Breast epithelium (tissue), 4 donors: ENCODE results near the gene FAM163B. TPM values are rescaled to one million over a fixed set of nuclear protein-coding genes. Genes with fewer than 3 reads are reported as not detected.

Experiments
- DNase-seq, 2 donors: peaks; one replicate each; pipeline ENCODE4 v3.0.0-alpha.2; 2019; ENCODE audit warnings: low spot score in 2 of 2
- H3K27ac ChIP-seq, 2 donors: fragments of 200-600 bp; sonication (generic) in 1 of 2; one replicate each; pipeline ENCODE4 v1.5.1; 2016 to 2019; ENCODE audit warnings: mild to moderate bottlenecking in 1 of 2
- H3K27me3 ChIP-seq, 2 donors: fragments of 200-600 bp; sonication (generic) in 1 of 2; one replicate each; pipeline versions ENCODE4 v1.5.1 to v1.6.0; 2017 to 2019; ENCODE audit warnings: control low read depth in 1 of 2, mild to moderate bottlenecking in 1 of 2
- H3K36me3 ChIP-seq: fragments of 200-600 bp; one replicate; pipeline ENCODE4 v1.5.1; 2019
- H3K4me1 ChIP-seq, 2 donors: fragments of 200-600 bp; sonication (generic); one replicate each; pipeline ENCODE4 v1.5.1; 2016 to 2019; ENCODE audit warnings: control low read depth in 1 of 2
- H3K4me3 ChIP-seq, 3 donors: fragments of 200-600 bp; sonication (generic); 1 replicate in 2 of 3; 2 replicates in 1 of 3; pipeline ENCODE4 v1.5.1; 2016 to 2019; ENCODE audit warnings: mild to moderate bottlenecking in 3 of 3, moderate library complexity in 2 of 3
- H3K9me3 ChIP-seq, 2 donors: fragments of 200-600 bp; sonication (generic) in 1 of 2; one replicate each; pipeline ENCODE4 v1.5.1; 2016 to 2019; ENCODE audit warnings: control low read depth in 1 of 2
- CTCF ChIP-seq, 3 donors: fragments of 450-650 bp; IDR thresholded peaks; one replicate each; pipeline ENCODE4 v1.5.1; 2016 to 2017; ENCODE audit warnings: antibody characterized with exemption in 3 of 3, mild to moderate bottlenecking in 3 of 3, moderate library complexity in 3 of 3
- POLR2A ChIP-seq: fragments of 450-650 bp; IDR thresholded peaks from one replicate; pipeline ENCODE4 v1.6.1; 2016; ENCODE audit warnings: antibody characterized with exemption, mild to moderate bottlenecking, moderate library complexity
- POLR2AphosphoS5 ChIP-seq, 3 donors: sonication (generic); formaldehyde crosslinking; IDR thresholded peaks; one replicate each; pipeline ENCODE4 v1.6.1; 2017; ENCODE audit warnings: antibody characterized with exemption in 3 of 3
- intact Hi-C: fragments of 100-400 bp; cut with DNase I; formaldehyde crosslinking; loops from one replicate; pipeline ENCODE4 v1.15.1; 2023; ENCODE audit warnings: low total_unique reads
- total RNA-seq, 3 donors: library from RNA; depleted of rRNA; stranded (reverse); fragments of >200 nt; gene quantifications; one replicate each; pipeline ENCODE4 v1.1.0, GENCODE V29; 2016

The FAM163B gene
- total RNA-seq, 3 donors from 2014 or later = not detected

- Histone ChIP-seq H3K36me3 (no peaks in the 10 kb centered on the region), H3K27ac (no peak overlapping the region), H3K4me1 (no peaks in the 10 kb centered on the region), H3K27me3 (peaks cover 0 to 24% of the 10 kb centered on the region in 2 donors), H3K4me3 (no peak overlapping the region), H3K9me3 (no peaks in the 10 kb centered on the region)
- TF ChIP-seq POLR2A (no peak), CTCF (IDR thresholded peaks at IDR 0.05) (no peak), POLR2AphosphoS5 (IDR thresholded peaks at IDR 0.05) (no peak)
- DNase-seq = no peak
- intact Hi-C loops = no loop called here
Observed at GRCh38 chr9:133643362-133643755, 34.2 kb upstream of the FAM163B start.

- no peaks in the 10 kb centered on the region for H3K36me3 ChIP-seq
- H3K4me1 ChIP-seq = no peaks in the 10 kb centered on the region
- TF ChIP-seq CTCF (IDR thresholded peaks at IDR 0.05) (no peak), POLR2A (no peak), POLR2AphosphoS5 (IDR thresholded peaks at IDR 0.05) (no peak)
- intact Hi-C loops = no loop called here
- DNase-seq = no peak
- no peak overlapping the region for H3K27ac ChIP-seq
- no peaks in the 10 kb centered on the region for H3K9me3 ChIP-seq
- H3K27me3 ChIP-seq = peaks cover 0 to 19% of the 10 kb centered on the region in 2 donors
- no peak overlapping the region for H3K4me3 ChIP-seq
Observed at GRCh38 chr9:133642708-133643361, 33.6 kb upstream of the FAM163B start.

- intact Hi-C loops = no loop called here
- TF ChIP-seq CTCF (IDR thresholded peaks at IDR 0.05) (no peak), POLR2A (no peak), POLR2AphosphoS5 (IDR thresholded peaks at IDR 0.05) (no peak)
- no peak for DNase-seq
- no peak overlapping the region for H3K4me3 ChIP-seq
- H3K27ac ChIP-seq = no peak overlapping the region
- H3K9me3 ChIP-seq = no peaks in the 10 kb centered on the region
- H3K4me1 ChIP-seq = no peaks in the 10 kb centered on the region
- no peaks in the 10 kb centered on the region for H3K36me3 ChIP-seq
- peaks cover 0 to 13% of the 10 kb centered on the region in 2 donors for H3K27me3 ChIP-seq
Observed at GRCh38 chr9:133641861-133642595, 32.8 kb upstream of the FAM163B start.

- intact Hi-C loops = no loop called here
- Histone ChIP-seq H3K4me1 (no peaks in the 10 kb centered on the region), H3K9me3 (no peaks in the 10 kb centered on the region), H3K4me3 (no peak overlapping the region), H3K27ac (no peak overlapping the region), H3K27me3 (peaks cover 0 to 13% of the 10 kb centered on the region in 2 donors), H3K36me3 (no peaks in the 10 kb centered on the region)
- TF ChIP-seq CTCF (IDR thresholded peaks at IDR 0.05) = no peak
- no peak for TF ChIP-seq POLR2A
- no peak for TF ChIP-seq POLR2AphosphoS5 (IDR thresholded peaks at IDR 0.05)
- no peak for DNase-seq
Observed at GRCh38 chr9:133641396-133641655, 32.1 kb upstream of the FAM163B start.

GRCh38 chr9:133640580-133641395 lies 31.6 kb upstream of the FAM163B start:
- no peaks in the 10 kb centered on the region for H3K4me1 ChIP-seq
- TF ChIP-seq POLR2AphosphoS5 (IDR thresholded peaks at IDR 0.05) = no peak
- no peaks in the 10 kb centered on the region for H3K36me3 ChIP-seq
- intact Hi-C loops = no loop called here
- peaks cover 0 to 13% of the 10 kb centered on the region in 2 donors for H3K27me3 ChIP-seq
- H3K9me3 ChIP-seq = no peaks in the 10 kb centered on the region
- DNase-seq = no peak
- H3K4me3 ChIP-seq = no peak overlapping the region
- H3K27ac ChIP-seq = no peak overlapping the region
